Naive B cell (primary cell): ENCODE results near the gene FAM3B. TPM values are rescaled to one million over a fixed set of nuclear protein-coding genes. Genes with fewer than 3 reads are reported as not detected.
"Not testable (repeated sequence)": the region's sequence is repeated elsewhere in the genome, so short reads cannot be mapped to it uniquely, and the experiment has no call there.

Source experiments
- ATAC-seq, 2 donors: fragments of 150-1000 bp; cut with Tn5 transposase; 2 replicates each; pipeline ENCODE4 v1.10.0; 2021; ENCODE audit warnings: low read depth in 2 of 2, mild to moderate bottlenecking in 2 of 2, moderate library complexity in 2 of 2
- DNase-seq: peaks from one replicate; pipeline ENCODE4 v3.0.0; 2022
- H3K27ac Mint-ChIP-seq, 6 donors: one replicate each; pipeline ENCODE4 v1.8.0; 2020 to 2022; ENCODE audit warnings: mild to moderate bottlenecking in 6 of 6, mixed read lengths in 6 of 6, moderate library complexity in 5 of 6, inconsistent platforms in 2 of 6
- H3K27me3 Mint-ChIP-seq, 3 donors: one replicate each; pipeline ENCODE4 v1.8.0; 2021 to 2022; ENCODE audit warnings: mixed read lengths in 3 of 3, mild to moderate bottlenecking in 1 of 3
- H3K36me3 Mint-ChIP-seq, 2 donors: one replicate each; pipeline ENCODE4 v1.8.0; 2020 to 2022; ENCODE audit warnings: mixed read lengths in 2 of 2, inconsistent platforms in 1 of 2, mild to moderate bottlenecking in 1 of 2
- H3K4me1 Mint-ChIP-seq, 3 donors: one replicate each; pipeline ENCODE4 v1.8.0; 2020 to 2022; ENCODE audit warnings: mixed read lengths in 3 of 3, inconsistent platforms in 1 of 3, mild to moderate bottlenecking in 1 of 3, moderate library complexity in 1 of 3
- H3K4me3 Mint-ChIP-seq, 8 donors: one replicate each; pipeline ENCODE4 v1.8.0; 2020 to 2022; ENCODE audit warnings: mild to moderate bottlenecking in 8 of 8, mixed read lengths in 8 of 8, moderate library complexity in 8 of 8, inconsistent platforms in 2 of 8
- H3K9me3 Mint-ChIP-seq, 7 donors: one replicate each; pipeline ENCODE4 v1.8.0; 2020 to 2022; ENCODE audit warnings: mixed read lengths in 7 of 7, mild to moderate bottlenecking in 5 of 7, inconsistent platforms in 2 of 7, moderate library complexity in 1 of 7
- polyA plus RNA-seq, 6 donors: library from polyadenylated mRNA; unstranded; fragments of 300-500 nt; fragmentation: Illumina TruSeq; gene quantifications; one replicate each; pipeline ENCODE4 v1.2.3, GENCODE V29; 2021; ENCODE audit warnings: low read depth in 6 of 6

FAM3B gene
- polyA plus RNA-seq, 6 donors from 2014 or later: not detected

GRCh38 chr21:41302976-41303375 is 13.6 kb upstream of the FAM3B start:
- H3K4me1 Mint-ChIP-seq: no peaks in the 10 kb centered on the region
- no peak overlapping the region for H3K4me3 Mint-ChIP-seq
- no peak for ATAC-seq
- no peak overlapping the region for H3K27ac Mint-ChIP-seq
- DNase-seq: no peak
- H3K36me3 Mint-ChIP-seq: no peaks in the 10 kb centered on the region
- peaks cover 13 to 18% (median 17%) of the 10 kb centered on the region in 3 donors for H3K27me3 Mint-ChIP-seq
- peaks cover 0 to 16% (median 9%) of the 10 kb centered on the region in 7 donors for H3K9me3 Mint-ChIP-seq

- H3K9me3 Mint-ChIP-seq: peaks cover 0 to 16% (median 8%) of the 10 kb centered on the region in 7 donors
- H3K4me3 Mint-ChIP-seq: no peak overlapping the region
- peaks cover 13 to 29% (median 18%) of the 10 kb centered on the region in 3 donors for H3K27me3 Mint-ChIP-seq
- DNase-seq: no peak
- H3K36me3 Mint-ChIP-seq: no peaks in the 10 kb centered on the region
- peak overlapping the region in 1 of 6 donors; percentile 21 for H3K27ac Mint-ChIP-seq
- ATAC-seq: no peak
- no peaks in the 10 kb centered on the region for H3K4me1 Mint-ChIP-seq
These were observed 12.4 kb upstream of the FAM3B start for GRCh38 chr21:41304068-41304720.

GRCh38 chr21:41307219-41307618 is 9.4 kb upstream of the FAM3B start:
- Mint-ChIP-seq H3K27ac (no peak overlapping the region), H3K4me3 (no peak overlapping the region), H3K4me1 (peaks cover 0 to 5% (median 0%) of the 10 kb centered on the region in 3 donors), H3K36me3 (no peaks in the 10 kb centered on the region), H3K9me3 (peaks cover 0 to 13% (median 4%) of the 10 kb centered on the region in 7 donors), H3K27me3 (peaks cover 21 to 44% (median 33%) of the 10 kb centered on the region in 3 donors)
- DNase-seq (no peak), ATAC-seq (no peak)

- H3K4me3 Mint-ChIP-seq, DNase-seq, H3K9me3 Mint-ChIP-seq, H3K36me3 Mint-ChIP-seq, ATAC-seq, H3K27ac Mint-ChIP-seq: not testable (repeated sequence)
- peaks cover 5 to 14% (median 9%) of the 10 kb centered on the region in 3 donors for H3K4me1 Mint-ChIP-seq
- H3K27me3 Mint-ChIP-seq: peaks cover 36 to 57% (median 52%) of the 10 kb centered on the region in 3 donors
These were observed 3.1 kb upstream of the FAM3B start for GRCh38 chr21:41313285-41314164.

GRCh38 chr21:41315726-41316125 is 875 bp upstream of the FAM3B start:
- DNase-seq (no peak), ATAC-seq (no peak)
- Mint-ChIP-seq H3K4me3 (peak overlapping the region in 5 of 8 donors; percentile 25 to 61 (median 58)), H3K4me1 (peaks cover 0 to 14% (median 9%) of the 10 kb centered on the region in 3 donors), H3K36me3 (no peaks in the 10 kb centered on the region), H3K9me3 (peaks cover 0 to 2% (median 0%) of the 10 kb centered on the region in 7 donors), H3K27ac (no peak overlapping the region), H3K27me3 (peaks cover 34 to 57% (median 43%) of the 10 kb centered on the region in 3 donors)

GRCh38 chr21:41317063-41317392 is 427 bp downstream of the FAM3B start:
- H3K36me3 Mint-ChIP-seq: no peaks in the 10 kb centered on the region
- DNase-seq: no peak
- peaks cover 3 to 14% (median 9%) of the 10 kb centered on the region in 3 donors for H3K4me1 Mint-ChIP-seq
- no peak overlapping the region for H3K27ac Mint-ChIP-seq
- peaks cover 0 to 2% (median 0%) of the 10 kb centered on the region in 7 donors for H3K9me3 Mint-ChIP-seq
- no peak for ATAC-seq
- peaks cover 41 to 60% (median 47%) of the 10 kb centered on the region in 3 donors for H3K27me3 Mint-ChIP-seq
- peak overlapping the region in 6 of 8 donors; percentile 16 to 78 (median 62) for H3K4me3 Mint-ChIP-seq

GRCh38 chr21:41317458-41317857 is 857 bp downstream of the FAM3B start:
- H3K9me3 Mint-ChIP-seq: peaks cover 0 to 2% (median 0%) of the 10 kb centered on the region in 7 donors
- peaks cover 3 to 14% (median 9%) of the 10 kb centered on the region in 3 donors for H3K4me1 Mint-ChIP-seq
- peaks cover 41 to 58% (median 47%) of the 10 kb centered on the region in 3 donors for H3K27me3 Mint-ChIP-seq
- peak overlapping the region; percentile 16 to 82 (median 62) for H3K4me3 Mint-ChIP-seq
- H3K27ac Mint-ChIP-seq: no peak overlapping the region
- DNase-seq: no peak
- no peaks in the 10 kb centered on the region for H3K36me3 Mint-ChIP-seq
- no peak for ATAC-seq

- peaks cover 3 to 14% (median 9%) of the 10 kb centered on the region in 3 donors for H3K4me1 Mint-ChIP-seq
- DNase-seq (no peak), ATAC-seq (no peak)
- no peak overlapping the region for H3K27ac Mint-ChIP-seq
- H3K4me3 Mint-ChIP-seq: peak overlapping the region in 1 of 8 donors; percentile 12
- no peaks in the 10 kb centered on the region for H3K36me3 Mint-ChIP-seq
- peaks cover 41 to 54% (median 47%) of the 10 kb centered on the region in 3 donors for H3K27me3 Mint-ChIP-seq
- peaks cover 0 to 2% (median 0%) of the 10 kb centered on the region in 7 donors for H3K9me3 Mint-ChIP-seq
These were observed 1.6 kb downstream of the FAM3B start for GRCh38 chr21:41318218-41318617.

- Mint-ChIP-seq H3K4me3 (no peak overlapping the region), H3K27me3 (peaks cover 41 to 54% (median 44%) of the 10 kb centered on the region in 3 donors)
- DNase-seq: no peak
These were observed 2.7 kb downstream of the FAM3B start for GRCh38 chr21:41319273-41319672.

GRCh38 chr21:41321211-41321907 is 4.8 kb downstream of the FAM3B start:
- Mint-ChIP-seq H3K27me3 (peaks cover 23 to 33% (median 24%) of the 10 kb centered on the region in 3 donors), H3K36me3 (no peaks in the 10 kb centered on the region), H3K27ac (peak overlapping the region in 1 of 6 donors; percentile 92), H3K4me3 (no peak overlapping the region), H3K9me3 (no peaks in the 10 kb centered on the region), H3K4me1 (peaks cover 0 to 5% (median 3%) of the 10 kb centered on the region in 3 donors)
- no peak for ATAC-seq
- DNase-seq: no peak

More at GRCh38 chr21:41319273-41319672, 2.7 kb downstream of the FAM3B start:
- Mint-ChIP-seq H3K36me3 (no peaks in the 10 kb centered on the region), H3K27ac (no peak overlapping the region), H3K9me3 (peaks cover 0 to 2% (median 0%) of the 10 kb centered on the region in 7 donors), H3K4me1 (peaks cover 3 to 14% (median 9%) of the 10 kb centered on the region in 3 donors)
- ATAC-seq: no peak

GRCh38 chr21:41321908-41322495 is 5.4 kb downstream of the FAM3B start:
- H3K9me3 Mint-ChIP-seq: no peaks in the 10 kb centered on the region
- DNase-seq: no peak
- ATAC-seq: no peak
- H3K27me3 Mint-ChIP-seq: peaks cover 23 to 33% (median 24%) of the 10 kb centered on the region in 3 donors
- H3K4me3 Mint-ChIP-seq: no peak overlapping the region
- H3K36me3 Mint-ChIP-seq: no peaks in the 10 kb centered on the region
- peak overlapping the region in 1 of 6 donors; percentile 92 for H3K27ac Mint-ChIP-seq
- peaks cover 0 to 5% (median 3%) of the 10 kb centered on the region in 3 donors for H3K4me1 Mint-ChIP-seq

GRCh38 chr21:41322496-41323382 is 6.1 kb downstream of the FAM3B start:
- H3K27ac Mint-ChIP-seq: peak overlapping the region in 1 of 6 donors; percentile 52
- no peaks in the 10 kb centered on the region for H3K36me3 Mint-ChIP-seq
- DNase-seq (no peak), ATAC-seq (no peak)
- H3K4me1 Mint-ChIP-seq: peaks cover 0 to 3% (median 0%) of the 10 kb centered on the region in 3 donors
- no peak overlapping the region for H3K4me3 Mint-ChIP-seq
- peaks cover 17 to 26% (median 18%) of the 10 kb centered on the region in 3 donors for H3K27me3 Mint-ChIP-seq
- no peaks in the 10 kb centered on the region for H3K9me3 Mint-ChIP-seq
